Sigmoid colon (tissue), 4 donors: ENCODE measurements around the gene UST.

Experiments used
- CTCF ChIP-seq, 4 experiments: fragments of 450-650 bp in 3 of 4; fragments of 200-600 bp in 1 of 4; IDR thresholded peaks; one replicate each; pipeline ENCODE4 v1.5.1; 2016 to 2019; ENCODE audit warnings: antibody characterized with exemption in 4 of 4, mild to moderate bottlenecking in 3 of 4, moderate library complexity in 2 of 4
- EP300 ChIP-seq, 4 donors: sonication (generic); formaldehyde crosslinking; IDR thresholded peaks; one replicate each; pipeline ENCODE4 v1.6.1; 2017; ENCODE audit warnings: antibody characterized with exemption in 4 of 4

DNA sequence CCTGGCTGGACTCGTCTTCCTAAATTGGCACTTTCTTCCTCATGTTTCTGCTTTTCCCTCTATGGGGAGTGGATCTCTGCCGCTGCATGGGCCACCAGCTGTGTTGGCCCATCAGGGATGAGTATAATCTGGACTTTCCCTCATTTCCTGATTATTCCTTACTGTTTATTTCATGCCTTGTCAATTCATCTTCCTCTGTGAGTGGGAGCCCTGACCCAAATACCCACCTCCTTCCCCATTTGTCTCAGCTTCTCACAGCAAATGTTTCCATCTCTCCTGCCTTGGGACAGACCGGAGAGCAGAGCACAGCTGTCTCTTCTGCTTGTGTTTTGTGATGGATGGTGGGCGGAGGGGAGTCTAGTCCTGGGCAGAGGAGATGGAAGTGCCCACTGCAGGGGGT, 212.7 kb downstream of the UST start:
- TF ChIP-seq EP300 (IDR thresholded peaks at IDR 0.05): no peak
- TF ChIP-seq CTCF (IDR thresholded peaks at IDR 0.05): no peak
